ENCODE data around the gene ABTB2.

GRCh38 chr11:34360046-34360445, 2.2 kb upstream of the ABTB2 start:
- TF ChIP-seq, protein P1, sequence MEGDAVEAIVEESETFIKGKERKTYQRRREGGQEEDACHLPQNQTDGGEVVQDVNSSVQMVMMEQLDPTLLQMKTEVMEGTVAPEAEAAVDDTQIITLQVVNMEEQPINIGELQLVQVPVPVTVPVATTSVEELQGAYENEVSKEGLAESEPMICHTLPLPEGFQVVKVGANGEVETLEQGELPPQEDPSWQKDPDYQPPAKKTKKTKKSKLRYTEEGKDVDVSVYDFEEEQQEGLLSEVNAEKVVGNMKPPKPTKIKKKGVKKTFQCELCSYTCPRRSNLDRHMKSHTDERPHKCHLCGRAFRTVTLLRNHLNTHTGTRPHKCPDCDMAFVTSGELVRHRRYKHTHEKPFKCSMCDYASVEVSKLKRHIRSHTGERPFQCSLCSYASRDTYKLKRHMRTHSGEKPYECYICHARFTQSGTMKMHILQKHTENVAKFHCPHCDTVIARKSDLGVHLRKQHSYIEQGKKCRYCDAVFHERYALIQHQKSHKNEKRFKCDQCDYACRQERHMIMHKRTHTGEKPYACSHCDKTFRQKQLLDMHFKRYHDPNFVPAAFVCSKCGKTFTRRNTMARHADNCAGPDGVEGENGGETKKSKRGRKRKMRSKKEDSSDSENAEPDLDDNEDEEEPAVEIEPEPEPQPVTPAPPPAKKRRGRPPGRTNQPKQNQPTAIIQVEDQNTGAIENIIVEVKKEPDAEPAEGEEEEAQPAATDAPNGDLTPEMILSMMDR (IDR thresholded peaks at IDR 0.05) = no peak
- TF ChIP-seq POLR2A (IDR thresholded peaks at IDR 0.05) (no peak), POLR2AphosphoS5 (IDR thresholded peaks at IDR 0.05) (no peak)
